SK-N-SH (cell line): ENCODE data around the gene IMPG1. TPM values are rescaled to one million over a fixed set of nuclear protein-coding genes. Genes with fewer than 3 reads are reported as not detected.

Experiments used
- CTCF ChIA-PET: fragments of 300-600, 350-600 bp; formaldehyde crosslinking; extraction: SDS; loops from one replicate; lab custom pipeline; 2021; lab: Yijun Ruan, JAX
- POLR2A ChIA-PET: fragments of 350-600 bp; sonication (Branson Sonifier 250); formaldehyde crosslinking; extraction: SDS; loops from one replicate; lab custom pipeline; 2020; ENCODE audit warnings: antibody characterized with exemption, inconsistent platforms; lab: Yijun Ruan, JAX
- DNase-seq: peaks from one replicate; pipeline ENCODE4 v3.0.0; 2012
- H2AFZ ChIP-seq: fragments of 200-600 bp; sonication (generic); 2 replicates; pipeline ENCODE4 v1.8.1; 2016; ENCODE audit warnings: antibody characterized with exemption, mild to moderate bottlenecking, low read depth
- H3F3A ChIP-seq: fragments of 200-600 bp; sonication (generic); replicated peaks from 2 replicates; pipeline ENCODE3; 2016; ENCODE audit warnings: antibody characterized with exemption, mild to moderate bottlenecking; ENCODE audit not compliant: insufficient read depth
- H3K27ac ChIP-seq, 2 experiments: fragments of 200-500 bp in 1 of 2; fragments of 200-600 bp in 1 of 2; sonication (Bioruptor generic) in 1 of 2; sonication (generic), shearing (Covaris generic) in 1 of 2; 2 replicates each; pipeline versions ENCODE4 v1.5.1 to v1.6.1; 2014 to 2016; ENCODE audit warnings: low read depth in 2 of 2, inconsistent platforms in 1 of 2, low read length in 1 of 2, mild to moderate bottlenecking in 1 of 2, mixed read lengths in 1 of 2
- H3K27me3 ChIP-seq: fragments of 200-600 bp; sonication (generic), shearing (Covaris generic); 2 replicates; pipeline ENCODE4 v1.6.1; 2016; ENCODE audit warnings: mixed run types; ENCODE audit not compliant: insufficient read depth
- H3K36me3 ChIP-seq, 2 experiments: fragments of 200-500 bp in 1 of 2; fragments of 200-600 bp in 1 of 2; sonication (Bioruptor generic) in 1 of 2; sonication (generic) in 1 of 2; replicated peaks in 1 of 2; 2 replicates each; pipeline versions ENCODE3 to v1.5.1; 2014 to 2016; ENCODE audit warnings: low read length in 1 of 2, mild to moderate bottlenecking in 1 of 2; ENCODE audit not compliant: insufficient read depth in 2 of 2, control insufficient read depth in 1 of 2
- H3K4me1 ChIP-seq, 2 experiments: fragments of 200-500 bp in 1 of 2; fragments of 200-600 bp in 1 of 2; sonication (Bioruptor generic) in 1 of 2; sonication (generic), shearing (Covaris generic) in 1 of 2; 2 replicates each; pipeline versions ENCODE4 v1.5.1 to v1.6.1; 2014 to 2016; ENCODE audit warnings: low read depth in 1 of 2, low read length in 1 of 2, mixed run types in 1 of 2; ENCODE audit not compliant: insufficient read depth in 2 of 2, control insufficient read depth in 1 of 2
- H3K4me2 ChIP-seq: fragments of 200-600 bp; sonication (generic), shearing (Covaris generic); 2 replicates; pipeline ENCODE4 v1.6.1; 2017; ENCODE audit warnings: mixed run types
- H3K4me3 ChIP-seq, 2 experiments: fragments of 200-500 bp in 1 of 2; fragments of 200-600 bp in 1 of 2; sonication (Bioruptor generic) in 1 of 2; sonication (generic), shearing (Covaris generic) in 1 of 2; 2 replicates each; pipeline versions ENCODE4 v1.5.1 to v1.8.1; 2014 to 2016; ENCODE audit warnings: low read depth in 2 of 2, inconsistent platforms in 1 of 2, low read length in 1 of 2, mild to moderate bottlenecking in 1 of 2, mixed read lengths in 1 of 2, moderate library complexity in 1 of 2
- H3K79me2 ChIP-seq: fragments of 200-600 bp; sonication (generic); 2 replicates; pipeline ENCODE4 v1.8.1; 2017; ENCODE audit warnings: mild to moderate bottlenecking; ENCODE audit not compliant: insufficient read depth
- H3K9ac ChIP-seq: fragments of 200-600 bp; sonication (generic); 2 replicates; pipeline ENCODE4 v1.6.1; 2017; ENCODE audit warnings: mixed run types
- H3K9me2 ChIP-seq: fragments of 200-600 bp; sonication (generic); 2 replicates; pipeline ENCODE4 v1.6.1; 2017; ENCODE audit warnings: mixed run types
- H3K9me3 ChIP-seq: fragments of 200-600 bp; sonication (generic); 2 replicates; pipeline ENCODE4 v1.6.1; 2017; ENCODE audit warnings: mixed run types, mild to moderate bottlenecking, moderate library complexity
- H4K20me1 ChIP-seq: fragments of 200-600 bp; sonication (generic); 2 replicates; pipeline ENCODE4 v1.6.1; 2017; ENCODE audit warnings: mild to moderate bottlenecking, mixed run types; ENCODE audit not compliant: insufficient read depth
- FOSL2 ChIP-seq: IDR thresholded peaks from 2 replicates; pipeline ENCODE4 v1.4.0; 2012; ENCODE audit warnings: low read depth, mild to moderate bottlenecking, moderate library complexity, borderline replicate concordance
- GABPA ChIP-seq: IDR thresholded peaks from 2 replicates; pipeline ENCODE4 v1.4.0; 2012; ENCODE audit warnings: low read depth, mild to moderate bottlenecking
- JUND ChIP-seq: IDR thresholded peaks from 2 replicates; pipeline ENCODE4 v1.4.0; 2012
- MEF2A ChIP-seq: IDR thresholded peaks from 2 replicates; pipeline ENCODE4 v1.4.0; 2012; ENCODE audit warnings: low read depth, borderline replicate concordance
- NFIC ChIP-seq: IDR thresholded peaks from 2 replicates; pipeline ENCODE4 v1.4.0; 2012; ENCODE audit warnings: borderline replicate concordance
- RAD21 ChIP-seq: IDR thresholded peaks from 2 replicates; pipeline ENCODE4 v1.6.1; 2012; ENCODE audit warnings: mild to moderate bottlenecking, low read length
- RCOR1 ChIP-seq: fragments of 150-350 bp; IDR thresholded peaks from 2 replicates; pipeline ENCODE4 v1.6.1; 2017; ENCODE audit warnings: antibody characterized with exemption, low read length
- RXRA ChIP-seq: IDR thresholded peaks from 2 replicates; pipeline ENCODE4 v1.4.0; 2012; ENCODE audit warnings: low read depth, mild to moderate bottlenecking, borderline replicate concordance
- TAF1 ChIP-seq: IDR thresholded peaks from 2 replicates; pipeline ENCODE4 v1.6.1; 2012; ENCODE audit warnings: low read depth, mild to moderate bottlenecking, low read length, moderate library complexity, borderline replicate concordance
- WGBS: methylation state at CpG from one replicate; pipeline ENCODE4 v1.1.6; 2017; ENCODE audit warnings: low lambda C conversion rate; 5-methylcytosine and 5-hydroxymethylcytosine counted together
- polyA plus RNA-seq, 3 experiments: library from polyadenylated mRNA; depleted of rRNA; stranded (reverse); fragments of >200 nt; gene quantifications; 2 replicates each; pipeline ENCODE4 v1.2.3, GENCODE V29; 2012
- TF ChIP-seq, protein P1 (sequence below): fragments of 200-600 bp; sonication (generic); IDR thresholded peaks from 2 replicates; pipeline ENCODE4 v1.6.1; 2017; ENCODE audit warnings: antibody characterized with exemption, mild to moderate bottlenecking, moderate library complexity
- TF ChIP-seq, protein P2 (sequence below): IDR thresholded peaks from 2 replicates; pipeline ENCODE4 v1.4.0; 2012; ENCODE audit warnings: low read depth
- TF ChIP-seq, protein P3 (sequence below): fragments of 150-350 bp; IDR thresholded peaks from 2 replicates; pipeline ENCODE4 v1.6.1; 2016; ENCODE audit warnings: mild to moderate bottlenecking, low read depth, low read length
- TF ChIP-seq, protein P4 (sequence below): IDR thresholded peaks from 2 replicates; pipeline ENCODE4; 2012
- TF ChIP-seq, protein P5 (sequence below): fragments of 150-350 bp; IDR thresholded peaks from 2 replicates; pipeline ENCODE4 v1.6.1; 2017; ENCODE audit warnings: antibody characterized with exemption, low read length, low read depth, borderline replicate concordance
- TF ChIP-seq, protein P6 (sequence below): IDR thresholded peaks from 2 replicates; pipeline ENCODE4 v1.6.1; 2012; ENCODE audit warnings: mild to moderate bottlenecking, low read depth, low read length, moderate library complexity
- TF ChIP-seq, protein P7 (sequence below): IDR thresholded peaks from 2 replicates; pipeline ENCODE4 v1.4.0; 2012; ENCODE audit warnings: low read depth, borderline replicate concordance
- TF ChIP-seq, protein P8 (sequence below): IDR thresholded peaks from 2 replicates; pipeline ENCODE4 v1.4.0; 2012; ENCODE audit warnings: low read depth, borderline replicate concordance

Gene IMPG1
- polyA plus RNA-seq, 1 of the 3 experiments (the other 2 are of a cell fraction) = not detected

DNA sequence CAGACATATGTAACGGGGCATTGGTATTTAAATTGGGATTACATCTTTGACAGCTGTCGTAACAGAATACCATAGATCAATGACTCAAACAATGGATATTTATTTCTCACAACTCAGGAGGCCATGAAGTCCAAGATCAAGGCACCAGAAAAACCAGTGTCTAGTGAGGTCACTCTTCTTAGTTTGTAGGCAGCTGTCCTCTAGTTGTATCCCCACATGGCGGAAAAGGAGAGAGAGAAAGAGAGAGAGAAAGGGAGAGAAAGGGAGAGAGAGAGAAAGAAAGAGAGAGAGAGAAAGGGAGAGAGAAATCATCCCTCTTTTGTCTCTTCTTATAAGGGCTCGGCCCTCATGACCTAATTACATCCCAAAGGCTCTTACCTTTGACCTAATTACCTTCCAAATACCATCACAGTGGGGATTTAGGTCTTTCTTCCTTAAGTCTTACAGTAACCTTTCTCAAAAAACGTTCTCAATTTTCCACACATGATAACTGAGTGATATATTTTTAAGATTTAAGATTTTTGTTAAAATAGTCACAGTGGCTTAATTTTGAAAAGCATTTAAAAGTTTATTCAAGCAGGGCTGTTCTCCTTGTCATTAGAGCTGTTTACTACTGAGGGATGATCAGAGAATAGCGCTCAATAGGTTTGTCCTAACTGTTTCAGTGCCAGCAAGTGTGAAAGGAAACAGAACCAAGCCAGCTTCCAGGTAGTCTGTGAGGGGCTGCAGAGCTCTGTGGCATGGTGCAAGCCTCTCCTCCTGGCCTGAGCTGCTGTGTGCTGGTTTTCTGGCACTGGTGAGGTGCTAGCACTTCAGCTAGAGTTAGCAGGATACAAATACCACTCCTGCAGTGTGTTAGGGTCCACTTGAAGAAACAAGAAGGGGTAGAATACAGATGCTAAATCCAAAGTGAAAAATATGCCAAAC lies 79.0 kb downstream of the IMPG1 start:
- CTCF ChIA-PET = no interaction called here
- no peaks in the 10 kb centered on the region for H3K9me2 ChIP-seq

More for the DNA sequence above, 79.0 kb downstream of the IMPG1 start:
- Histone ChIP-seq H3K4me2 (no peak overlapping the region), H3K36me3 (no peaks in the 10 kb centered on the region), H3K9ac (no peak overlapping the region), H3K4me1 (no peaks in the 10 kb centered on the region), H3K27me3 (no peaks in the 10 kb centered on the region), H3K79me2 (no peaks in the 10 kb centered on the region), H3K27ac (no peak overlapping the region), H2AFZ (no peak overlapping the region), H3K9me3 (no peaks in the 10 kb centered on the region), H4K20me1 (no peaks in the 10 kb centered on the region), H3F3A (no peaks in the 10 kb centered on the region), H3K4me3 (no peak overlapping the region)
- no peak for DNase-seq
- WGBS = 6% methylated on average over 6 of the region's 6 CpGs
- TF ChIP-seq, protein P1, sequence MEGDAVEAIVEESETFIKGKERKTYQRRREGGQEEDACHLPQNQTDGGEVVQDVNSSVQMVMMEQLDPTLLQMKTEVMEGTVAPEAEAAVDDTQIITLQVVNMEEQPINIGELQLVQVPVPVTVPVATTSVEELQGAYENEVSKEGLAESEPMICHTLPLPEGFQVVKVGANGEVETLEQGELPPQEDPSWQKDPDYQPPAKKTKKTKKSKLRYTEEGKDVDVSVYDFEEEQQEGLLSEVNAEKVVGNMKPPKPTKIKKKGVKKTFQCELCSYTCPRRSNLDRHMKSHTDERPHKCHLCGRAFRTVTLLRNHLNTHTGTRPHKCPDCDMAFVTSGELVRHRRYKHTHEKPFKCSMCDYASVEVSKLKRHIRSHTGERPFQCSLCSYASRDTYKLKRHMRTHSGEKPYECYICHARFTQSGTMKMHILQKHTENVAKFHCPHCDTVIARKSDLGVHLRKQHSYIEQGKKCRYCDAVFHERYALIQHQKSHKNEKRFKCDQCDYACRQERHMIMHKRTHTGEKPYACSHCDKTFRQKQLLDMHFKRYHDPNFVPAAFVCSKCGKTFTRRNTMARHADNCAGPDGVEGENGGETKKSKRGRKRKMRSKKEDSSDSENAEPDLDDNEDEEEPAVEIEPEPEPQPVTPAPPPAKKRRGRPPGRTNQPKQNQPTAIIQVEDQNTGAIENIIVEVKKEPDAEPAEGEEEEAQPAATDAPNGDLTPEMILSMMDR = no peak
- no peak for TF ChIP-seq RAD21
- TF ChIP-seq TAF1 = no peak
- TF ChIP-seq FOSL2 = no peak
- TF ChIP-seq, protein P2, sequence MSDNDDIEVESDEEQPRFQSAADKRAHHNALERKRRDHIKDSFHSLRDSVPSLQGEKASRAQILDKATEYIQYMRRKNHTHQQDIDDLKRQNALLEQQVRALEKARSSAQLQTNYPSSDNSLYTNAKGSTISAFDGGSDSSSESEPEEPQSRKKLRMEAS = no peak
- TF ChIP-seq GABPA = no peak
- TF ChIP-seq, protein P3, sequence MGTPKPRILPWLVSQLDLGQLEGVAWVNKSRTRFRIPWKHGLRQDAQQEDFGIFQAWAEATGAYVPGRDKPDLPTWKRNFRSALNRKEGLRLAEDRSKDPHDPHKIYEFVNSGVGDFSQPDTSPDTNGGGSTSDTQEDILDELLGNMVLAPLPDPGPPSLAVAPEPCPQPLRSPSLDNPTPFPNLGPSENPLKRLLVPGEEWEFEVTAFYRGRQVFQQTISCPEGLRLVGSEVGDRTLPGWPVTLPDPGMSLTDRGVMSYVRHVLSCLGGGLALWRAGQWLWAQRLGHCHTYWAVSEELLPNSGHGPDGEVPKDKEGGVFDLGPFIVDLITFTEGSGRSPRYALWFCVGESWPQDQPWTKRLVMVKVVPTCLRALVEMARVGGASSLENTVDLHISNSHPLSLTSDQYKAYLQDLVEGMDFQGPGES = no peak
- TF ChIP-seq JUND = no peak
- no peak for TF ChIP-seq RXRA
- TF ChIP-seq MEF2A = no peak
- TF ChIP-seq RCOR1 = no peak
- TF ChIP-seq, protein P4, sequence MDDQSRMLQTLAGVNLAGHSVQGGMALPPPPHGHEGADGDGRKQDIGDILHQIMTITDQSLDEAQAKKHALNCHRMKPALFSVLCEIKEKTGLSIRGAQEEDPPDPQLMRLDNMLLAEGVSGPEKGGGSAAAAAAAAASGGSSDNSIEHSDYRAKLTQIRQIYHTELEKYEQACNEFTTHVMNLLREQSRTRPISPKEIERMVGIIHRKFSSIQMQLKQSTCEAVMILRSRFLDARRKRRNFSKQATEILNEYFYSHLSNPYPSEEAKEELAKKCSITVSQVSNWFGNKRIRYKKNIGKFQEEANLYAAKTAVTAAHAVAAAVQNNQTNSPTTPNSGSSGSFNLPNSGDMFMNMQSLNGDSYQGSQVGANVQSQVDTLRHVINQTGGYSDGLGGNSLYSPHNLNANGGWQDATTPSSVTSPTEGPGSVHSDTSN = no peak
- no peak for TF ChIP-seq NFIC
- TF ChIP-seq, protein P5, sequence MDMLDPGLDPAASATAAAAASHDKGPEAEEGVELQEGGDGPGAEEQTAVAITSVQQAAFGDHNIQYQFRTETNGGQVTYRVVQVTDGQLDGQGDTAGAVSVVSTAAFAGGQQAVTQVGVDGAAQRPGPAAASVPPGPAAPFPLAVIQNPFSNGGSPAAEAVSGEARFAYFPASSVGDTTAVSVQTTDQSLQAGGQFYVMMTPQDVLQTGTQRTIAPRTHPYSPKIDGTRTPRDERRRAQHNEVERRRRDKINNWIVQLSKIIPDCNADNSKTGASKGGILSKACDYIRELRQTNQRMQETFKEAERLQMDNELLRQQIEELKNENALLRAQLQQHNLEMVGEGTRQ = no peak
- TF ChIP-seq, protein P6, sequence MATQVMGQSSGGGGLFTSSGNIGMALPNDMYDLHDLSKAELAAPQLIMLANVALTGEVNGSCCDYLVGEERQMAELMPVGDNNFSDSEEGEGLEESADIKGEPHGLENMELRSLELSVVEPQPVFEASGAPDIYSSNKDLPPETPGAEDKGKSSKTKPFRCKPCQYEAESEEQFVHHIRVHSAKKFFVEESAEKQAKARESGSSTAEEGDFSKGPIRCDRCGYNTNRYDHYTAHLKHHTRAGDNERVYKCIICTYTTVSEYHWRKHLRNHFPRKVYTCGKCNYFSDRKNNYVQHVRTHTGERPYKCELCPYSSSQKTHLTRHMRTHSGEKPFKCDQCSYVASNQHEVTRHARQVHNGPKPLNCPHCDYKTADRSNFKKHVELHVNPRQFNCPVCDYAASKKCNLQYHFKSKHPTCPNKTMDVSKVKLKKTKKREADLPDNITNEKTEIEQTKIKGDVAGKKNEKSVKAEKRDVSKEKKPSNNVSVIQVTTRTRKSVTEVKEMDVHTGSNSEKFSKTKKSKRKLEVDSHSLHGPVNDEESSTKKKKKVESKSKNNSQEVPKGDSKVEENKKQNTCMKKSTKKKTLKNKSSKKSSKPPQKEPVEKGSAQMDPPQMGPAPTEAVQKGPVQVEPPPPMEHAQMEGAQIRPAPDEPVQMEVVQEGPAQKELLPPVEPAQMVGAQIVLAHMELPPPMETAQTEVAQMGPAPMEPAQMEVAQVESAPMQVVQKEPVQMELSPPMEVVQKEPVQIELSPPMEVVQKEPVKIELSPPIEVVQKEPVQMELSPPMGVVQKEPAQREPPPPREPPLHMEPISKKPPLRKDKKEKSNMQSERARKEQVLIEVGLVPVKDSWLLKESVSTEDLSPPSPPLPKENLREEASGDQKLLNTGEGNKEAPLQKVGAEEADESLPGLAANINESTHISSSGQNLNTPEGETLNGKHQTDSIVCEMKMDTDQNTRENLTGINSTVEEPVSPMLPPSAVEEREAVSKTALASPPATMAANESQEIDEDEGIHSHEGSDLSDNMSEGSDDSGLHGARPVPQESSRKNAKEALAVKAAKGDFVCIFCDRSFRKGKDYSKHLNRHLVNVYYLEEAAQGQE = no peak
- TF ChIP-seq, protein P7, sequence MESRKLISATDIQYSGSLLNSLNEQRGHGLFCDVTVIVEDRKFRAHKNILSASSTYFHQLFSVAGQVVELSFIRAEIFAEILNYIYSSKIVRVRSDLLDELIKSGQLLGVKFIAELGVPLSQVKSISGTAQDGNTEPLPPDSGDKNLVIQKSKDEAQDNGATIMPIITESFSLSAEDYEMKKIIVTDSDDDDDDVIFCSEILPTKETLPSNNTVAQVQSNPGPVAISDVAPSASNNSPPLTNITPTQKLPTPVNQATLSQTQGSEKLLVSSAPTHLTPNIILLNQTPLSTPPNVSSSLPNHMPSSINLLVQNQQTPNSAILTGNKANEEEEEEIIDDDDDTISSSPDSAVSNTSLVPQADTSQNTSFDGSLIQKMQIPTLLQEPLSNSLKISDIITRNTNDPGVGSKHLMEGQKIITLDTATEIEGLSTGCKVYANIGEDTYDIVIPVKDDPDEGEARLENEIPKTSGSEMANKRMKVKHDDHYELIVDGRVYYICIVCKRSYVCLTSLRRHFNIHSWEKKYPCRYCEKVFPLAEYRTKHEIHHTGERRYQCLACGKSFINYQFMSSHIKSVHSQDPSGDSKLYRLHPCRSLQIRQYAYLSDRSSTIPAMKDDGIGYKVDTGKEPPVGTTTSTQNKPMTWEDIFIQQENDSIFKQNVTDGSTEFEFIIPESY = no peak
- TF ChIP-seq, protein P8, sequence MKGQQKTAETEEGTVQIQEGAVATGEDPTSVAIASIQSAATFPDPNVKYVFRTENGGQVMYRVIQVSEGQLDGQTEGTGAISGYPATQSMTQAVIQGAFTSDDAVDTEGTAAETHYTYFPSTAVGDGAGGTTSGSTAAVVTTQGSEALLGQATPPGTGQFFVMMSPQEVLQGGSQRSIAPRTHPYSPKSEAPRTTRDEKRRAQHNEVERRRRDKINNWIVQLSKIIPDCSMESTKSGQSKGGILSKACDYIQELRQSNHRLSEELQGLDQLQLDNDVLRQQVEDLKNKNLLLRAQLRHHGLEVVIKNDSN = no peak
- POLR2A ChIA-PET = no interaction called here
